ENCODE measurements around the gene CHMP5.

CHMP5 gene

GRCh38 chr9:33264473-33265177 is at the start of gene CHMP5, which contains the start of gene BAG1:
TSS of gene CHMP5 (plus strand) at chr9:33265049. CDS start at chr9:33265079, 30 bp downstream.
TSS of gene BAG1 (minus strand) at chr9:33264708.
- Histone ChIP-seq H3K9me3 (no peaks in the 10 kb centered on the region), H3K4me2 (peak within 1 kb of the TSS; percentile 96), H4K20me1 (peaks cover 21% of the 10 kb centered on the region; the same call in 1 of the 2 replicates), H3K36me3 (peaks cover 68% of the 10 kb centered on the region), H3K27me3 (no peaks in the 10 kb centered on the region), H3K4me3 (peak within 1 kb of the TSS; percentile 98), H3K27ac (peak within 1 kb of the TSS; percentile 92), H3K9ac (peak within 1 kb of the TSS; percentile 89), H3K4me1 (peaks cover 40% of the 10 kb centered on the region)
- TF ChIP-seq Cebpa-rat (IDR thresholded peaks at IDR 0.05) = no peak

- Histone ChIP-seq H3K36me3 (no peaks in the 10 kb centered on the region), H3K4me1 (peaks cover 68% of the 10 kb centered on the region), H3K4me2 (peak overlapping the region; percentile 89), H3K9ac (peak overlapping the region; percentile 48), H3K4me3 (peak overlapping the region; percentile 32), H3K27ac (peak overlapping the region; percentile 89), H3K27me3 (no peaks in the 10 kb centered on the region), H4K20me1 (no peaks in the 10 kb centered on the region), H3K9me3 (no peaks in the 10 kb centered on the region)
- no peak for TF ChIP-seq Cebpa-rat (IDR thresholded peaks at IDR 0.05)
Observed at GRCh38 chr9:33220681-33221567, 43.9 kb upstream of the CHMP5 start.

- no peaks in the 10 kb centered on the region for H3K36me3 ChIP-seq
- no peak for TF ChIP-seq Cebpa-rat (IDR thresholded peaks at IDR 0.05)
- peak overlapping the region; percentile 89 for H3K4me2 ChIP-seq
- H3K9me3 ChIP-seq = no peaks in the 10 kb centered on the region
- peak overlapping the region; percentile 48; the same call in 1 of the 2 replicates for H3K9ac ChIP-seq
- H3K4me3 ChIP-seq = peak overlapping the region; percentile 32; the same call in 1 of the 2 replicates
- H4K20me1 ChIP-seq = no peaks in the 10 kb centered on the region
- H3K4me1 ChIP-seq = peaks cover 65% of the 10 kb centered on the region
- no peaks in the 10 kb centered on the region for H3K27me3 ChIP-seq
- H3K27ac ChIP-seq = peak overlapping the region; percentile 89
Observed at GRCh38 chr9:33221568-33221884, 43.3 kb upstream of the CHMP5 start.

GRCh38 chr9:33222031-33222430 is 42.8 kb upstream of the CHMP5 start:
- Histone ChIP-seq H3K27ac (peak overlapping the region; percentile 89), H3K4me3 (no peak overlapping the region)

GRCh38 chr9:33223696-33224095 is 41.2 kb upstream of the CHMP5 start:
- peaks cover 68% of the 10 kb centered on the region for H3K4me1 ChIP-seq

More at GRCh38 chr9:33222031-33222430, 42.8 kb upstream of the CHMP5 start:
- Histone ChIP-seq H3K9me3 (no peaks in the 10 kb centered on the region), H3K4me2 (peak overlapping the region; percentile 89), H3K27me3 (no peaks in the 10 kb centered on the region), H3K4me1 (peaks cover 65% of the 10 kb centered on the region), H4K20me1 (no peaks in the 10 kb centered on the region), H3K36me3 (no peaks in the 10 kb centered on the region), H3K9ac (peak overlapping the region; percentile 48; the same call in 1 of the 2 replicates)
- no peak for TF ChIP-seq Cebpa-rat (IDR thresholded peaks at IDR 0.05)

GRCh38 chr9:33225319-33226147 is 39.3 kb upstream of the CHMP5 start:
- no peaks in the 10 kb centered on the region for H4K20me1 ChIP-seq
- H3K4me1 ChIP-seq = peaks cover 61% of the 10 kb centered on the region
- H3K27ac ChIP-seq = no peak overlapping the region
- H3K27me3 ChIP-seq = no peaks in the 10 kb centered on the region
- no peak for TF ChIP-seq Cebpa-rat (IDR thresholded peaks at IDR 0.05)
- no peaks in the 10 kb centered on the region for H3K9me3 ChIP-seq
- H3K9ac ChIP-seq = no peak overlapping the region
- peak overlapping the region; percentile 13; the same call in 1 of the 2 replicates for H3K4me2 ChIP-seq
- no peaks in the 10 kb centered on the region for H3K36me3 ChIP-seq
- H3K4me3 ChIP-seq = no peak overlapping the region

More at GRCh38 chr9:33223696-33224095, 41.2 kb upstream of the CHMP5 start:
- TF ChIP-seq Cebpa-rat (IDR thresholded peaks at IDR 0.05) = no peak
- no peaks in the 10 kb centered on the region for H3K27me3 ChIP-seq
- no peaks in the 10 kb centered on the region for H3K36me3 ChIP-seq
- no peak overlapping the region for H3K4me3 ChIP-seq
- no peak overlapping the region; the same call in 1 of the 2 replicates for H3K9ac ChIP-seq
- H3K27ac ChIP-seq = peak overlapping the region; percentile 48
- H3K4me2 ChIP-seq = peak overlapping the region; percentile 89
- H4K20me1 ChIP-seq = no peaks in the 10 kb centered on the region
- no peaks in the 10 kb centered on the region for H3K9me3 ChIP-seq

GRCh38 chr9:33227008-33227398 is 37.8 kb upstream of the CHMP5 start:
- no peaks in the 10 kb centered on the region for H3K27me3 ChIP-seq
- peaks cover 46% of the 10 kb centered on the region for H3K4me1 ChIP-seq
- no peak overlapping the region for H3K27ac ChIP-seq
- no peaks in the 10 kb centered on the region for H3K9me3 ChIP-seq
- H4K20me1 ChIP-seq = no peaks in the 10 kb centered on the region
- H3K36me3 ChIP-seq = no peaks in the 10 kb centered on the region
- TF ChIP-seq Cebpa-rat (IDR thresholded peaks at IDR 0.05) = no peak
- H3K4me3 ChIP-seq = no peak overlapping the region
- peak overlapping the region; percentile 21; the same call in 1 of the 2 replicates for H3K4me2 ChIP-seq
- peak overlapping the region; percentile 18; the same call in 1 of the 2 replicates for H3K9ac ChIP-seq

GRCh38 chr9:33227741-33228140 is 37.1 kb upstream of the CHMP5 start:
- Histone ChIP-seq H3K36me3 (no peaks in the 10 kb centered on the region), H4K20me1 (no peaks in the 10 kb centered on the region), H3K9me3 (no peaks in the 10 kb centered on the region), H3K9ac (no peak overlapping the region), H3K27ac (no peak overlapping the region), H3K27me3 (no peaks in the 10 kb centered on the region), H3K4me1 (peaks cover 39% of the 10 kb centered on the region), H3K4me3 (no peak overlapping the region), H3K4me2 (no peak overlapping the region)
- TF ChIP-seq Cebpa-rat (IDR thresholded peaks at IDR 0.05) = no peak

GRCh38 chr9:33228606-33229005 is 36.2 kb upstream of the CHMP5 start:
- H3K4me3 ChIP-seq = no peak overlapping the region
- H4K20me1 ChIP-seq = no peaks in the 10 kb centered on the region
- H3K9ac ChIP-seq = no peak overlapping the region
- H3K27ac ChIP-seq = no peak overlapping the region
- no peak overlapping the region for H3K4me2 ChIP-seq
- TF ChIP-seq Cebpa-rat (IDR thresholded peaks at IDR 0.05) = no peak
- H3K27me3 ChIP-seq = no peaks in the 10 kb centered on the region
- peaks cover 30% of the 10 kb centered on the region for H3K4me1 ChIP-seq
- H3K9me3 ChIP-seq = no peaks in the 10 kb centered on the region
- no peaks in the 10 kb centered on the region for H3K36me3 ChIP-seq
